NCI-H226 (cell line): ENCODE data around the gene CRAMP1.

Experiments
- DNase-seq: peaks from one replicate; pipeline ENCODE4 v3.0.0-alpha.2; 2015

CRAMP1 gene

DNA sequence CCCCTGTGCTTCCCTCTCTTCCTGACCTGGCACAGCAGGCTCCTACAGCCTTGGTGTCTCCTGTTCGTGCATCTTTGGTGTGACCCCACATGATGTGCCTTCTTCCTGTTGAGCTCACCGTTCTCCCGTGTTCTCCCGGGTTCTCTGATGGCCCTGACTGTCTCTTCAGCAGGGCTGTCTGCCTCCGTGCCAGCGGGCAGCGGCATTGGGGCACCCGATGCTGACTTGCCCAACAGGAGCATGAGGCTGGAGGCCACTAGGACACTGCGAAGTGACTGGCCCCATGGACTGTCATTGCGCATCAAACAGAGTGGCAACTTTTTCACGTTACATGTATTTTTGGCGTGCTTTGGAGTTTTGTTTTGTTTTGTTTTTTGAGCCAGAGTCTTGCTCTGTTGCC lies 22.4 kb downstream of the CRAMP1 start:
- DNase-seq: no peak

DNA sequence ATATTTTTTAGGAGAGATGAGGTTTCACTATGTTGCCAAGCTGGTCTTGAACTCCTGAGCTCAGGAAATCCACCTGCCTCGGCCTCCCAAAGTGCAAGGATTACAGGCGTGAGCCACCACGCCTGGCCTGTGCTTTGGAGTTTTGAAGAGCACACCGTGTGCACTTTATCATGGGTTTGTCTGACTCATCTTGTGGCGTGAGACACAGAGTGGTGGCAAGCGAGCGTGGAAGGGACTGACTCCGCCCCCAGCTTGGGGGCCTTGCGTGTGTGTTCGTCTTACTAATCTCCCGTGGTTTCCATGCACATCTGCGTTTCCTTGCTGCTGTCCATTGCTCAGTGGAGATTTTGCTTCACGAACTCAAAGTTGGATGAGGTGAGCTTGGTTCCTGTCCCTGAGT lies 22.9 kb downstream of the CRAMP1 start:
- no peak for DNase-seq

DNA sequence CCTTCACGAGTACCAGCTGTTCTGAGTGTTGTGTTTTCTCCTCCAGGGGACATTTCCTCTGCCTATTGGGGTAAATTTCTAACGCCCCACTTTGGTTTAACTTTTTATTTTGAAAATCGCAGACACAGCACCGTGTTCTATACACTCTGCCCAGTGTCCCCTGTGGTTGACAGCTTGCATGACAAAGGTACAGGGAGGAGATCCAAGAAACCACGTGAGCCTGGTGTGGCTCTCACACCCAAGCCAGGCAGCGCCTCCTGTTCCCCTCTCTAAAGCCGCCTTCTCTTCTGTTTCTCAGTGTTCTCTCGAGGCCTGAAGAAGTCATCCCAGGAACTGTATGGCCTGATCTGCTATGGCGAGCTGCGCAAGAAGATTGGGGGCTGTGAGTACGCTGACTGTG lies 25.4 kb downstream of the CRAMP1 start:
- no peak for DNase-seq

DNA sequence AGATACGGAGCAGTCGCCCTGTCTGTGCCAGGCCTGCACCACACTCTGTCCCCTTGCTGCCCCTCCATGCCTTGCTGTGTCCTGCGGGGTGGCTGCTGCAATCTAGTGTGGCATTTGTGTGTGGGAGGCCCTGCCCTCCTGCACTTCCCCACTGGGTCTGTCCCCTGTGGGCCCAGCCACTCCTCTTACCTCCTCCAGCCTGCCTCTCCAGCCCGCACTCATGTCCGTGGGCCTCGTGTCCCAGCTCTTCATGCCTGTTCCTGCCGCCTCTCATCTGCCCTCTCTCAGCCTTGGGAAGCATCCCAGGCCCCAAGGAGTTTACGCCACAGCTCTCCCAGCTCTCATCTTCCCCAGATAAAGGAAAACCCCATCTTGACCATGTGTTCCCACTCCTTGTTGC lies 26.6 kb downstream of the CRAMP1 start:
- DNase-seq: no peak

DNA sequence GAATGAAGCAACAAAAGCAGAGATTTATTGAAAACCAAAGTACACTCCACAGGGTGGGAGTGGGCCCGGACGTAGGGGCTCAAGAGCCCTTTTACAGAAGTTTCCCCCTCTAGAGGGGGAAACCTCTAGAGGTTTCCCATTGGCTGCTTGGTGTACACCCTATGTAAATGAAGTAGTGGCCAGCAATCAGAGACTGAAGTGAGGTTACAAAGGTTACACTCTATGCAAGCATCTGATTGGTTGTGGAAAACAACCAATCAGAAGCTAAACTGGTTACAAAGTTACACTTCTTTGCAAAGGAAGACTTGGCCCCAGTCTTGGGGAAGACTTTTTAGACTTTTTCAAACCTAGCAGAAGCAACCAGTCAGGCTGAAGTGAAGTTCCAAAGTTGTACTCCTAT lies 27.1 kb downstream of the CRAMP1 start:
- peak; percentile 5 for DNase-seq

DNA sequence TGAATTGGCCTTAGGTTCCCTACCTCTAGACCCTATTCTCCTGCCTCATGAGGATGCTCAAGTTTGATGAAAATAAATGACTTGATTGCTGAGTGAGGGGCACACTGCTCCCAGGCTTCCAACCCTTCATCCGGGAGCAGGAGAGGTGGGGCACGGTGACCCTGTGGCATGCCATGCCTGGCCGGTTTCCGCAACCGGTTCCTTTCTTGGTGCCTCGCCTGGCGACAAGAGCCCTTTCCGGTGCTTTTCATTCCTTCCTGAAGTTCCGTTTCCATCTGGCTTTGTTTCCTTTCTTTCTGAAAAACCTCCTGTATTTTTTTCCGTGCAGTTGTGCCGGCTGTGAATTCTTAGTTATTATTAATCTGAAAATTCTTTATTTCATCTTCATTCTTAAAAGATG lies 27.7 kb downstream of the CRAMP1 start:
- no peak for DNase-seq

DNA sequence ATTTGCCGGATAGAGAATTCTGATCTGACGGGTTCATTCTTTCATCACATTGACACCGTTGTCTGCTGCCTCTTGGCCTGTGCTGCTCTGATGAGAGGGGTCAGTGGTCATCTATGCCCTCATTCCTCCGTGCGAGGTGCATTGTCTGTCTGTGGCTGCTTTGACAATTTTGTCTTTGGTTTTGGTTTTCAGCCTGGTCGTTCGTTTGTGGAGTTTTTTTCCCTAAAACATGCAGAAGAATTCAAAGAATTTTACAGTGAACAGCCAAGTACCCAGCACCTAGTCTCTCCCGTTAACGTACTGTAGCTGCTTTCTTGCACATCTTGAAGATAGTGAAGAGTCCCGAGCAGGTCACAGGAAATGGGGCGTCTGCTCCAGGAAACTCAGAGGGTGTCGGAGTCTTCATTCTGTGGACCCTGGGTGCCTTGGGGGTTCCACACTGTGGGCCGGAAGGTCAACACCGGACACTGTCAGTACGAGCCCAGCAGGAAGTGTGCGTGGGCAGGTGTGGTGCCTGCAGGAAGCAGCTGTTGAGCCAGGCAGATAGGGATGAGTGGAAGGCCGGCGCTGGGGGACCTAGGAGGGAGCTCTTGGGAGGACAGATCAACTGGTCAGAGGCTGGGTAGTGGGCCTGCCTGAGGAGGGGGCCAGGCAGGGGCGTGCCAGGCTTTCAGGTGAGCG lies 28.2 kb downstream of the CRAMP1 start:
- no peak for DNase-seq

DNA sequence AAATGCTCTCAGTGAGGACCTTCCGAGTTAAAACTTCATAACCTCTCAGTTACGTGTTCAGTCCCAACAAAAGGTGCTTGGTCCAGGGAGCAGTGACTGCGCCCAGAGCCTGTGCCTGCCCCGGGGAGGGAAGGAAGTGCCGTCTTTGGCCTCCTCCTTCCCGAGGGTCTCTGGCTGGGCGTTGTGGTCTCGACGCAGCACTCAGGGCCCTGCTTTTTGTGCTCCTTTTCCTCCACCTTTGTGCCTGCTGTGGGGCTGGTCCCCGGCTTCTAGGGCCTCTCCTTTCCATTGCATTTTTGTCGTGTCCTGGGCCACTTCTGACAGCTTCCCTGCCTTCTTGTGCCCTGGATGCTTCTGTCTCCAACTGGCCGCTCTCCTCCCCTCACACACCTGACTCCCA lies 29.1 kb downstream of the CRAMP1 start:
- DNase-seq: no peak

DNA sequence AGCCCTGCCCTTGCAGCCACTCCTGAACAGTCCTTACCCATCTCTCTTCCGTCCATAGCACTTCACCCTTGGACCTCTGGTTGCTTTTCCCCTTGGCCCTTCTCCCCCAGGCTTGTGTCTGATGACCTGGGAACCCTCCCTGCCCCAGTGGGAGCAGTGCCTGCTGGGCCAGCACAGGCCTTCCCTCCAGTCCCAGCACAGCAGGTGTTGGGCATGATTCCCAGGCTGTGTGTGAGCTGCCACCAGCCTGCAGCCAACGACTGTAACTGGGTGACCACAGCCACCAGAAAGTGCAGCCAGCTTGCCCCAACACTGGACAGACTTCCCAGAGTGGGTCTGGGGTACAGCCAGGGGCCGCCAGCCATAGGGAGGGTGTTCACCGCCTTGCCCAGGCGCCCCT lies 30.0 kb downstream of the CRAMP1 start:
- no peak for DNase-seq

DNA sequence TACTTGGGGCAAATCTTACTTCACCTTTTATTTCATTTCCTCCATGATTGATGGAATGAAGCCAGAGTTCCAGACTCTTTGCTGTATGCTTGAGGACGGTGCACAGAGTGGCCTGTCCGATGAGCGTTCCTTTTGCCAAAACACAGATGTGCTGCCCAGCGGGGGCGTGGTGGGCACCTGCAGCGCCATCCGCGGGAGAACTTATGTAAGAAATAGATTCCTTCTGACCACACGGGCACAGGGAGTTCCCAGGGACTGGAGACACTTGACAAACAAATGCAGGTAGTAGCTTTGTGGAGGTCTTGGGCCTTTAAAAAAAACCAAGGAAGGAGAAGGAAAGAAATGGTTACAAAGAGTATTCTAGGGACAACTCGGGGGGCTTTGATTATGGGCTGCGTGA lies 30.6 kb downstream of the CRAMP1 start:
- DNase-seq: no peak

DNA sequence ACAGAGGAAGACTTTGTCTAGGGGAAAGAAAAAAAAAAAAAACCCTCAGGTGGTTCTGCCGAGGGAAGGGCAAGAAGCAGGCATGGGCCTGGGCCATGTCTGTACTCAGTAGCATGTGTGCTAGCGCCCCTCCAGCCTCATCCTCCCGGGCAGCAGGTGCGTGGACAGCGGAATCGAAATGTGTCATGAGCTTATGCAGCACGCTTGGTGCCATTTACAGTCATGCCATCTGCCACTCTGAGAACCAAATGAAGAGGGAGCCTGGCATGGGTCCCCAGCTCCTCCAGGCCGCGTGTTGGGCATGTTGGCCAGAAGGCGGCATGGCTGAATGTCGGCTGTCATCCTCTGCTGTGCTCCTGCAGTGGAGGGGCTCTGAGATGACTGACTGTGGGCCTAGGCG lies 31.4 kb downstream of the CRAMP1 start:
- DNase-seq: no peak

DNA sequence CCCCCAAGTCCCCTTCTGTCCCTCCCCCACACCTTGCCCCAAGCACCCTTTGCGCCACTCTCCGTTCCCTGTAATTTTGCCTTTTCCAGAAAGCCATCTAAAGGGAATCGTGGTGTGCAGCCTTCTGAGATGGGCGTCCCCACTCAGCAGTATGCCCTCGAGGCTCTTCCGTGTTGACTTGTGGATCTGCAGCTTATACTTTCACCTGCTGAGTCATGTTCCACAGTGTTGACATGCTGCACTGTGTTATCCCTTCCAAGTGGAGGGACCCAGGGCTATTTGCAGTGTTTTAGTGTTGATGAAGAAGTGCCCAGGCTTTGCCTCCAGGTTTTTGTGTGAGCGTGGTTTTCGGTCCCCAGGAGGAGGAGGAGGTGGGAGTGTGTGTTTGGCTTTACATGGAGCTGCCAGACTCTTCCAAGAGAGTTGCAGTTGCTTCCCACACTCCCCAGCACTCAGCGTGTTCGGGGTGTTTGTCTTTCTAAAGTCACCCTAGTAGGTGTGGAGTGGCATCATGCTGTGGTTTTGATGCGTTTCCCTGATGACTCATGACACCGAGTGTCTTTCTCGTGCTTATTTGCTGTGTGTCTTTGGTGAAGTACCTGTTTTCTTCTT lies 33.9 kb downstream of the CRAMP1 start:
- DNase-seq: no peak

DNA sequence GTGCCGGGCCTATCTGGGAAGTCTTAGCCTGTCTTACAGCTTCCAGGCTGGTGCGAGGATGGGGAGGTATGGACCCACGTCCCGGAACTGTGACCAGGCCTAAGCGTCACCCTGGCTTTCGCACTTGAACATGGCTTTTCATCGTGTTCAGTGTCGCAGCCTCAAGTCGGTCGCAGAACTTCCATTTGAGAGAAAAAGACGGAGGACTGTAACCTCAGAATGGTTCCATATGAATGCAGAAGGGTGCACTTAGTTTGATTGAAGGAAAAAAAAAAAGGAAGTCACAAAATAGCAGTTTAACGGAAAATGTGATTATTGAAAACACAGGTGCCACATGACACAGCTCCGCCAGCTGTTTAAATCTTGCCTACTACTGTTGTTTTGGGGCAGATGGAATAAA lies 35.7 kb downstream of the CRAMP1 start:
- DNase-seq: no peak

DNA sequence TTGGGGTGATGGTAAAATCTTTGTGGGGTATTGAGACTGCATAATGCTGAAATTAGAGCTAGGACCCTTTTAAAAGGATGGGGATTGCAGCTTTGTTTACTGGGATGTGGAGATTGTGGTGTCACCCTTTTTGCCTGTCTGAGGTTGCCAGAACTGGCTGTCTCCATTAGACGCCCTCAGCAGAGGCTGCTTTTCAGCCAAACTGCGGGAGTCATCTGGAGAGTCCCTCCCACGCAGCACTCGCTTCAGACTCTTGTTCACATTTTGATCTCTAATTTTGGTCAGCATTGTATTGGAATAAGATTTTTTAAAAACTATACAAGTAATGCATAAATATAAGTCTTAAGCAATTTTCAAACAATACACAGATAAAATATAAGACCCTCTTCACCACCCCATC lies 38.0 kb downstream of the CRAMP1 start:
- DNase-seq: no peak

DNA sequence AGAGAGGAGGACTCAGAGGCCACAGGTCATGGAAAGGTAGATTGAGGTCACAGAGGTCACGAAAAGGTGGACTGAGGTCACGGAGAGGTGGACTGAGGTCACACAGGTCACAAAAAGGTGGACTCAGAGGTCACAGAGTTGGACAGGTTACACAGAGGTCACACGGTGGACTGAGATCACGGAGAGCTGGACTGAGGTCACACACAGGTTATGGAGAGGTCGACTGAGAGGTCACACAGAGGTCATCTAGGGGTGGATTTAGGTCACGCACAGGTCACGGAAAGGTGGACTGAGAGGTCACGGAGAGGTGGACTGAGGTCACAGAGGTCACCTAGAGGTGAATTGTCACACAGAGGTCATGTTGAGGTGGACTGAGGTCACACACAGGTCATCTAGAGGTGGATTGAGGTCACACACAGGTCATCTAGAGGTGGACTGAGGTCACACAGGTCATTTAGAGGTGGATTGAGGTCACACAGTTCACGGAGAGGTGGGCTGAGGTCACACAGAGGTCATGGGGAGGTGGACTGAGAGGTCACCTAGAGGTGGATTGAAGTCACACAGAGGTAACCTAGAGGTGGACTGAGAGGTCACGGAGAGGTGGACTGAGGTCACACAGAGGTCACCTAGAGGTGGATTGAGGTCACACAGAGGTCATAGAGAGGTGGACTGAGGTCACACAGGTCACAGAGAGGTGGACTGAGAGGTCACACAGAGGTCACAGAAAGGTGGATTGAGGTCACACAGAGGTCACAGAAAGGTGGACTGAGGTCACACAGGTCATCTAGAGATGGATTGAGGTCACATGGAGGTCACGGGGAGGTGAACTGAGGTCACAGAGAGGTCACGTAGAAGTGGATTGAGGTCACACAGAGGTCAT lies 39.2 kb downstream of the CRAMP1 start:
- DNase-seq: no peak

DNA sequence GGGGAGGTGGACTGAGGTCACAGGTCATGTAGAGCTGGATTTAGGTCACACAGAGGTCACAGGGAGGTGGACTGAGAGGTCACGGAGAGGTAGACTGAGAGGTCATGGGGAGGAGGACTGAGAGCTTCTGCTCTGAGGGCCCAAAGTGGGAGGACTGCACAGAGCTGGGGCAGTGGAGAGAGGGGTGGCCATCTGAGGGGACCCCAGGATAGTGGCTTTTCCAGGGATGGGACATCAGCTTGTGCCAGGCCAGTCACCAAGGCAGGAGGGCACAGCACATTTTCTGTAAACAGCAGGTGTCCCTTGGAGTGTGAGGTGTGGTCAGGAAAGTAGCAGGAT lies 39.8 kb downstream of the CRAMP1 start:
- DNase-seq: no peak

DNA sequence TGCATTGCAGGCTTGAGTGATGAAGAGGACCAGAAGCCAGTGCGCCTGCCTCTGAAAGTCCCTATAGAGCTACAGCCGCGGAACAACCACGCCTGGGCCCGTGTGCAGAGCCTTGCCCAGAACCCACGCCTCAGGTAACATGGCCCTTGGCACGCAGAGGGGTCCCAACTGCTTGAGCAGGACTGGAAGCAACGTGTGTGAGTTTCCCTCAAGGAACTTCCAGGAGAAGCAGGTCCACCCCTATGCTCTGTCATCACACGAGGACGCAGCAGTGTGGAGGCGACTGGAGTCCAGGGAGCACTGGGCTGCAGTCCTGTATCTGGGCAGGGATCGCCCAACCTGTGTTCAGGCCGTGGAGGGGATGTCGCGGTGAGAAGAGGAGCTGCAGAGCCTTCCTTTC lies 40.9 kb downstream of the CRAMP1 start:
- DNase-seq: no peak

DNA sequence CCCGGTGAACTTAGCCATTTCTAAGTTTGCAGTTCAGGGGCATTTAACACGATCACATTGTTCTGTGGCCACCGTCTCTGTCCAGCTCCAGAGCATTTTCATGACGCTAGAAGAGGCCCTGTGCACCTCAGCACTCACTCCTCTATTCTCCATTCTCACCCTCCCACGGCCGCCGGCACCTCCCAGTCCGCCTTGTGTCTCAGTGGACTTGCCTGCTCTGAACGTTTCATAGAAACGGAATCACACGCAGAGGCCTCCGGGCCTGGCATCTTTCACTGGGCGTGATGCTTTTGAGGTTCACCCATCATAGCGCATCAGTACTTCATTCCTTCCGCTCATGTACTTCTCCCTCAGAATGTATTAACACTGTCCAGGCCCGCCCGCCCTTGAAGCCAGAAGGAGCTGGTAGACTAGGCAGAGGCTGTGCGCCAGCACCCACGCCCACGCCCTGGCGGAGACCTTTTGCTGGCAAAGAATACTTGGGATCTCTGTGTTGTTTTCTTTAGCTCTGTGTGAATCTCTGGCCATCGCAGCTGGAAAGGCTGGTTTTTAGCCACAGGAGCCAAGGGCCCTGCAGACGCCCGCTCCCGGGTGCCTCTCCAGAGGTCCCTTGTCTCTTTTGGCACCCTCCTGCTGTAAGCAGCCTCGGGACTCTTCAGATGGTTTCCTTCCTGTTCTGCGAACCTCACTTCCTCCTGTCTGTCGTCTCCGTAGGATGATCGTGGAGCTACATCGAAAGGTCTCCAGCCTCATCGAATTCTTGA lies 42.5 kb downstream of the CRAMP1 start:
- DNase-seq: no peak

DNA sequence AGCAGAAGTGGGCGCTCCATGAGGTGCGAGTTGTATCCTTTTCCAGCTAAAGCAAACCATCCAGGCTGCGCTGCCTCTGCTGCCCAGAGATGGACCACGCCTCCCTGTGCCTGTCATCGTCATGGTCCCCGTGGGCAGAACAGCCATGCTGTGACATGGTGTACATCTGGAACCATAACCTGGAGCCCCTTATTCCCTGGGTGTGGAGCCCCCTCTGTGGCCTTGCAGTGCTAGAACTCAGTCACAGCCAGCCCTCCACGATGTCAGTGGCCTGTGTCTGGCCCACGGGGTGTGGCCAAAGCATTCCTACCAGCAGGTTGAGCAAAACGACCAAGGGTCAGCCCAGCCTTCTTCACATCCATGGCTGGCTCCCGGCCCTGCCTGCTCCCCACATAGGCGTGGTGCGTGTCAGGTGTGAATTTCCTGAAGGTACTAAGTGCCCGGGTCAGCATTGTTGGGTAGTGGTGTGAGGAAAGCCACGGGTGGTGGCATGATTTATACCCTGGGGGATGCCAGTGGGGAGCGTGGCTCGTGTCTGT lies 43.2 kb downstream of the CRAMP1 start:
- no peak for DNase-seq

DNA sequence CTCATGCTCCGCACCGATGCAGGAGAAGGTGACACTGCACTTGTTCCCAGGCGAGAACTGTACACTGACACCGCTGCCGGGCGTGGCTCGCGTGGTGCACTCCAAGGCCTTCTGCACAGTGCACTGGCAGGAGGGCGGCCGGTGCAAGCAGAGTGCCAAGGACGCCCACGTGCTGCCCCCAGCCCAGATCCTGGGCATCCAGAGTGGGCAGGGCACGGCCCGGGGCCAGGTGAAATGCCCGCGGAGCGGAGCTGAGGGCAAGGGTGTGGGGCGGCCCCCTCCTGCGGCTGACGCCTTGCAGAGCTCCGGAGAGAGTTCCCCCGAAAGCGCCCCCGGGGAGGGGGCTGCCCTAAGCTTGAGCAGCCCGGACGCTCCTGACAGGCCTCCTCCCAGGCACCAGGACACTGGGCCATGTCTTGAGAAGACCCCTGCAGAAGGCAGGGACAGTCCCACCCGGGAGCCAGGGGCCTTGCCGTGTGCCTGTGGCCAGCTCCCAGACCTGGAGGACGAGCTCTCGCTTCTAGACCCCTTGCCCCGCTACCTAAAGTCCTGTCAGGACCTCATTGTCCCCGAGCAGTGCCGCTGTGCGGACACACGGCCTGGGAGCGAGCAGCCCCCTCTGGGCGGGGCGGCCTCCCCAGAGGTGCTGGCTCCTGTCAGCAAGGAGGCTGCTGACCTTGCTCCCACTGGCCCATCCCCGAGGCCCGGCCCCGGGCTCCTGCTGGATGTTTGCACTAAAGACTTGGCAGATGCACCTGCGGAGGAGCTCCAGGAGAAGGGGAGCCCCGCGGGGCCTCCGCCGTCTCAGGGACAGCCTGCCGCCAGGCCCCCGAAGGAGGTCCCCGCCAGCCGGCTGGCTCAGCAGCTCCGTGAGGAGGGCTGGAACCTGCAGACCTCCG lies 44.0 kb downstream of the CRAMP1 start:
- no peak for DNase-seq

DNA sequence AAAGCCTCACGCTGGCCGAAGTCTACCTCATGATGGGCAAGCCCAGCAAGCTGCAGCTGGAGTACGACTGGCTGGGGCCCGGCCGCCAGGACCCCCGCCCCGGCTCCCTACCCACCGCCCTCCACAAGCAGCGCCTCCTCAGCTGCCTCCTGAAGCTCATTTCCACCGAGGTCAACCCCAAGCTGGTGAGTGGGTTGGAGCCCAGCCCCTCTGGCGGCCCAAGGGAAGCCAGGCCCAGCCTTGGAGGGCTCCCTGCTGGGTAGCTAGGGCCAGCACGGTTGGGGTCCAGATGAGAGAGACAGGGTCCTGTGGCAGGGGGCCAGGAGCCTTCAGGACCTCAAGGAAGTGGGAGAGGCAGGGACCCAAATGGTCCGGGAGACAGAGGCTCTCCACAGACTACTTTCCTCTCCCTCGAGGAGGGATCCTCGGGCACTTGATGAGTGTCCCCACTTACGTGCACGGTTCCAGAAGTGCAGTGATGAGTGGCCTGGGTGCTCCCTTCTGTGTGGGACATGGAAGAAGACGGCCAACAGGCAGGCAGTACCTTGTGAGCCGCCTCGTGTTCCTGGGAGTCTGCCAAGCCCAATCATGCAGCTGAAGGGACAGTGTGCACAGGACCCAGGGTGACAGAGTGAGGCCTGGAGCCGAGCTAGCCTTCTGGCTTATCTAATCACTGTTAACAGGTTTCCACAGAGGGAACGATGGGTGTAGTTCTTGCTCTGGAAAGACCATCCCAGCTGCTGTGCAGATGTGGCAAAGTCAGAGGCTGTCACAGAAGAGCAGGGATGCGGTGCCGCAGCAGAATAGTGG lies 44.9 kb downstream of the CRAMP1 start:
- no peak for DNase-seq
